ENCODE data around the gene NELL2.

NELL2 gene

GRCh38 chr12:44589697-44590096 is 286.4 kb downstream of the NELL2 start:
- FAIRE-seq, result no peak

- no peak for FAIRE-seq
Observed at GRCh38 chr12:44588651-44589050, 287.5 kb downstream of the NELL2 start.

GRCh38 chr12:44584625-44585024 is 291.5 kb downstream of the NELL2 start:
- no peak for FAIRE-seq

GRCh38 chr12:44582521-44582920 is 293.6 kb downstream of the NELL2 start:
- FAIRE-seq, result no peak

- FAIRE-seq, result no peak
Observed at GRCh38 chr12:44581642-44582242, 294.4 kb downstream of the NELL2 start.

- FAIRE-seq, result no peak
Observed at GRCh38 chr12:44574586-44574985, 301.5 kb downstream of the NELL2 start.

GRCh38 chr12:44573723-44574122 is 302.4 kb downstream of the NELL2 start:
- FAIRE-seq, result no peak

GRCh38 chr12:44571006-44571550 is 305.0 kb downstream of the NELL2 start:
- FAIRE-seq, result no peak

- no peak for FAIRE-seq
Observed at GRCh38 chr12:44570036-44570583, 306.0 kb downstream of the NELL2 start.

- no peak for FAIRE-seq
Observed at GRCh38 chr12:44565163-44565562, 311.0 kb downstream of the NELL2 start.

GRCh38 chr12:44563486-44563885 is 312.6 kb downstream of the NELL2 start:
- FAIRE-seq, result no peak

GRCh38 chr12:44558340-44559100 is 317.6 kb downstream of the NELL2 start:
- no peak for FAIRE-seq

- no peak for FAIRE-seq
Observed at GRCh38 chr12:44555454-44555853, 320.7 kb downstream of the NELL2 start.

GRCh38 chr12:44551631-44552030 is 324.5 kb downstream of the NELL2 start:
- FAIRE-seq, result no peak

- FAIRE-seq, result no peak
Observed at GRCh38 chr12:44550377-44550776, 325.7 kb downstream of the NELL2 start.

- no peak for FAIRE-seq
Observed at GRCh38 chr12:44546060-44546459, 330.1 kb downstream of the NELL2 start.

GRCh38 chr12:44544018-44544417 is 332.1 kb downstream of the NELL2 start:
- FAIRE-seq, result no peak

- FAIRE-seq, result no peak
Observed at GRCh38 chr12:44542716-44543115, 333.4 kb downstream of the NELL2 start.

GRCh38 chr12:44537354-44537753 is 338.8 kb downstream of the NELL2 start:
- no peak for FAIRE-seq

GRCh38 chr12:44532940-44533339 is 343.2 kb downstream of the NELL2 start:
- no peak for FAIRE-seq

GRCh38 chr12:44531320-44531971 is 344.7 kb downstream of the NELL2 start:
- no peak for FAIRE-seq

GRCh38 chr12:44526655-44527182 is 349.4 kb downstream of the NELL2 start:
- no peak for FAIRE-seq
